ENCODE measurements around the gene SH3GLB1. TPM values are rescaled to one million over a fixed set of nuclear protein-coding genes. Genes with fewer than 3 reads are reported as not detected.

The SH3GLB1 gene
- total and polyA plus RNA-seq, 10 of the 15 experiments (the other 5 are each of a cell fraction or from before 2014, with no cell fraction given), result 18.0 to 59.0 (median 36.5) TPM

DNA sequence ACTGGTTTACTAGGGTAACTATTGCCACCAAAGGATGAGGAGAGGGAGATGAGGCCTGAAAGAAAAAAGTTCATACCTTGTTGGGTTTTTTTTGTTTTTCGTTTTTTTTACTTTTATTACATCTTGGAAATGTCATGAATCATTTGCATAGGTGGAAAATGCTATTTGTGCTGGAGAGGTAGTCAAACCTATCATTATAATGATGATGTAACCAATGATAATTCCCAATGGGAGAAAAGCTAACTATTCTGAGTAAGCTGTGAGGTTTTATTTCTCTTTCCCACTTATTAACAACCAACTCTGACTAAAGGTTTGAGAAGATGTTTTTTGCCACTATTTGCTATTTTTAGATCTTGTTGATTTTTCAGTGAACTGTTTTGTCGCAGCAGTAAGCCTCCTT lies 29.0 kb downstream of the SH3GLB1 start (continued):
- TF ChIP-seq SMAD5 (IDR thresholded peaks at IDR 0.05; ENCODE audit: low read depth) (no peak), E2F8 (IDR thresholded peaks at IDR 0.05; ENCODE audit: low read depth, partially characterized antibody) (no peak), POLR2AphosphoS2 (IDR thresholded peaks at IDR 0.05; ENCODE audit: low read depth, low read length) (no peak), PRDM15 (CRISPR knock-in tag; IDR thresholded peaks at IDR 0.05) (no peak), HSF1 (IDR thresholded peaks at IDR 0.05; ENCODE audit: low read depth, low read length) (no peak), CREB1 (IDR thresholded peaks at IDR 0.05; ENCODE audit: low read depth) (no peak), KLF5 (IDR thresholded peaks at IDR 0.05; ENCODE audit: partially characterized antibody) (no peak)
- TF ChIP-seq, protein P1, sequence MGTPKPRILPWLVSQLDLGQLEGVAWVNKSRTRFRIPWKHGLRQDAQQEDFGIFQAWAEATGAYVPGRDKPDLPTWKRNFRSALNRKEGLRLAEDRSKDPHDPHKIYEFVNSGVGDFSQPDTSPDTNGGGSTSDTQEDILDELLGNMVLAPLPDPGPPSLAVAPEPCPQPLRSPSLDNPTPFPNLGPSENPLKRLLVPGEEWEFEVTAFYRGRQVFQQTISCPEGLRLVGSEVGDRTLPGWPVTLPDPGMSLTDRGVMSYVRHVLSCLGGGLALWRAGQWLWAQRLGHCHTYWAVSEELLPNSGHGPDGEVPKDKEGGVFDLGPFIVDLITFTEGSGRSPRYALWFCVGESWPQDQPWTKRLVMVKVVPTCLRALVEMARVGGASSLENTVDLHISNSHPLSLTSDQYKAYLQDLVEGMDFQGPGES (IDR thresholded peaks at IDR 0.05), result no peak
